Psoas muscle (tissue), 8 donors: Measurements from ENCODE around the gene KCNC3. TPM values are rescaled to one million over a fixed set of nuclear protein-coding genes. Genes with fewer than 3 reads are reported as not detected.

Source experiments
- ATAC-seq, 4 donors: fragments of 200-7000 bp; cut with Tn5 transposase; one replicate each; pipeline ENCODE4 v1.9.1; 2020; ENCODE audit warnings: moderate library complexity in 3 of 4, mild to moderate bottlenecking in 2 of 4
- DNase-seq, 2 donors: peaks; one replicate each; pipeline ENCODE4 v3.0.0-alpha.2; 2020
- H3K27ac ChIP-seq: fragments of 200-600 bp; one replicate; pipeline ENCODE4 v1.8.0; 2022
- H3K27me3 ChIP-seq, 3 donors: fragments of 200-600 bp in 1 of 3; one replicate each; pipeline versions ENCODE4 v1.6.1 to v1.8.0; 2013 to 2022; ENCODE audit warnings: low read length in 2 of 3, mild to moderate bottlenecking in 2 of 3, moderate library complexity in 1 of 3; ENCODE audit not compliant: insufficient read depth in 3 of 3
- H3K36me3 ChIP-seq, 2 donors: fragments of 200-600 bp in 1 of 2; one replicate each; pipeline versions ENCODE4 v1.6.1 to v1.8.0; 2013 to 2022; ENCODE audit warnings: low read depth in 1 of 2, mild to moderate bottlenecking in 1 of 2, moderate library complexity in 1 of 2; ENCODE audit not compliant: insufficient read depth in 1 of 2
- H3K4me1 ChIP-seq: fragments of 200-600 bp; one replicate; pipeline ENCODE4 v1.8.0; 2022
- H3K4me3 ChIP-seq: fragments of 200-600 bp; one replicate; pipeline ENCODE4 v1.8.0; 2022; ENCODE audit warnings: mild to moderate bottlenecking
- H3K9me3 ChIP-seq: fragments of 200-600 bp; one replicate; pipeline ENCODE4 v1.8.0; 2022
- CTCF ChIP-seq: fragments of 200-600 bp; IDR thresholded peaks from one replicate; pipeline ENCODE4 v1.8.0; 2022; ENCODE audit warnings: antibody characterized with exemption
- WGBS, 3 donors: extraction: QIAGEN DNeasy Blood & Tissue Kit; methylation state at CpG; one replicate each; pipeline versions ENCODE4 v1.1.6 to v1.1.7; 2013; 5-methylcytosine and 5-hydroxymethylcytosine counted together
- intact Hi-C, 2 donors: fragments of 100-400 bp; cut with DNase I; formaldehyde crosslinking; loops; one replicate each; pipeline versions ENCODE4 v1.11.0 to v1.14.2; 2022
- polyA plus RNA-seq, 3 donors: library from polyadenylated mRNA; stranded (reverse); fragments of 200-250 nt; gene quantifications; one replicate each; pipeline ENCODE4 v1.2.3, GENCODE V29; 2013
- total RNA-seq, 4 donors: library from RNA; stranded (reverse); fragmentation: NEBNext Ultra II Directional in 2 of 4; extraction: Animal tissue kit (Norgen Biotek cat#: 25700) in 2 of 4; gene quantifications; one replicate each; pipeline versions ENCODE4 v1.2.1 to v1.2.4, GENCODE V29; 2021 to 2023
- donor health status: healthy with polysubstance abuse.
- donor health status: DM: no; HTN: no; CAD: no; lungs with moderate emphysema.
- donor health status: Bipolar disorder and iron deficiency.
- donor health status: healthy.
- donor health status: DM: yes; HTN: yes; CAD: no.
- donor health status: DM: no; HTN: no; CAD: no.
- donor health status: DM: no; HTN: no; CAD: no.
- donor health status: DM: yes; HTN: yes; CAD: no.

Gene KCNC3
- total and polyA plus RNA-seq, 7 donors = 0.10 to 2.4 (median 1.0) TPM

- DNase-seq (no peak), ATAC-seq (no peak)
- intact Hi-C loops = no loop called here
- Histone ChIP-seq H3K4me3 (no peak overlapping the region), H3K27me3 (no peaks in the 10 kb centered on the region), H3K4me1 (no peaks in the 10 kb centered on the region), H3K36me3 (peaks cover 0 to 100% of the 10 kb centered on the region in 2 donors), H3K9me3 (peaks cover 12% of the 10 kb centered on the region), H3K27ac (no peak overlapping the region)
- no peak for TF ChIP-seq CTCF
- WGBS, 3 donors = 92 to 93% (median 93%) methylated on average over 19 to 22 of the region's 22 CpGs
Observed at GRCh38 chr19:50281491-50281890, 47.7 kb downstream of the KCNC3 start.

GRCh38 chr19:50280983-50281382 is 48.2 kb downstream of the KCNC3 start:
- ATAC-seq (no peak), DNase-seq (no peak)
- intact Hi-C loops = no loop called here
- no peak for TF ChIP-seq CTCF
- Histone ChIP-seq H3K4me3 (no peak overlapping the region), H3K36me3 (peaks cover 0 to 100% of the 10 kb centered on the region in 2 donors), H3K27ac (no peak overlapping the region), H3K4me1 (no peaks in the 10 kb centered on the region), H3K9me3 (peaks cover 9% of the 10 kb centered on the region), H3K27me3 (no peaks in the 10 kb centered on the region)
- WGBS, 3 donors = 71 to 80% (median 74%) methylated on average over 3 of the region's 3 CpGs

- peaks cover 0 to 100% of the 10 kb centered on the region in 2 donors for H3K36me3 ChIP-seq
- no peaks in the 10 kb centered on the region for H3K4me1 ChIP-seq
- H3K27me3 ChIP-seq = no peaks in the 10 kb centered on the region
- H3K9me3 ChIP-seq = peaks cover under 1% of the 10 kb centered on the region
- no peak for TF ChIP-seq CTCF
- 83 to 88% (median 86%) methylated on average over 5 to 14 of the region's 14 CpGs for WGBS, 3 donors
- H3K4me3 ChIP-seq = no peak overlapping the region
- no peak for DNase-seq
- ATAC-seq = peak in 1 of 4 donors; percentile 15
- H3K27ac ChIP-seq = no peak overlapping the region
- intact Hi-C loops = no loop called here
Observed at GRCh38 chr19:50280074-50280473, 49.1 kb downstream of the KCNC3 start.

- intact Hi-C loops = no loop called here
- Histone ChIP-seq H3K27me3 (no peaks in the 10 kb centered on the region), H3K4me3 (no peak overlapping the region), H3K4me1 (no peaks in the 10 kb centered on the region), H3K36me3 (peaks cover 0 to 99% of the 10 kb centered on the region in 2 donors), H3K27ac (no peak overlapping the region), H3K9me3 (no peaks in the 10 kb centered on the region)
- WGBS, 3 donors = 89 to 93% (median 93%) methylated on average over 14 of the region's 14 CpGs
- no peak for TF ChIP-seq CTCF
- ATAC-seq (no peak), DNase-seq (no peak)
Observed at GRCh38 chr19:50277966-50278580, 51.1 kb downstream of the KCNC3 start.
